K562 (cell line): ENCODE results near the gene GMPR. TPM values are rescaled to one million over a fixed set of nuclear protein-coding genes. Genes with fewer than 3 reads are reported as not detected.

Source experiments
- CHD7 ChIP-seq: fragments of 200-600 bp; sonication (generic); IDR thresholded peaks from one replicate; pipeline ENCODE4 v1.6.1; 2012; ENCODE audit warnings: mild to moderate bottlenecking, low read depth, low read length, inconsistent platforms
- MEIS2 ChIP-seq: fragments of 450-650 bp; IDR thresholded peaks from 2 replicates; pipeline ENCODE4 v1.6.1; 2014; ENCODE audit warnings: mild to moderate bottlenecking; ENCODE audit not compliant: partially characterized antibody
- OTX1 ChIP-seq: fragments of 450-650 bp; formaldehyde crosslinking; IDR thresholded peaks from 2 replicates; pipeline ENCODE4 v1.4.0; 2022; ENCODE audit warnings: mild to moderate bottlenecking
- RNF219 ChIP-seq: fragments of 250-450 bp; sonication (Bioruptor Pico); IDR thresholded peaks from 2 replicates; pipeline ENCODE4 v1.5.0; 2022; ENCODE audit warnings: mild to moderate bottlenecking
- ZNF133 ChIP-seq: fragments of 250-450 bp; sonication (Bioruptor Pico); IDR thresholded peaks from 2 replicates; pipeline ENCODE4 v1.4.0; 2020; ENCODE audit warnings: mild to moderate bottlenecking
- ZNF584 ChIP-seq: fragments of 200-800 bp; sonication (Bioruptor generic); IDR thresholded peaks from 2 replicates; pipeline ENCODE4 v1.6.1; 2016; ENCODE audit warnings: low read depth, mild to moderate bottlenecking, missing genetic modification characterization, missing compliant biosample characterization
- ZSCAN32 ChIP-seq: fragments of 450-650 bp; formaldehyde crosslinking; IDR thresholded peaks from 2 replicates; pipeline ENCODE4 v1.4.0; 2020; ENCODE audit warnings: mild to moderate bottlenecking, moderate library complexity
- polyA plus RNA-seq, 8 experiments: library from polyadenylated mRNA; depleted of rRNA in 4 of 8; stranded (reverse) in 5 of 8; unstranded in 3 of 8; fragments of >200 nt; fragmentation: Nextera tagmentation in 2 of 8; fragmentation: Illumina TruSeq in 1 of 8; extraction: Ambion mirVana in 2 of 8; extraction: Trizol in 1 of 8; gene quantifications; 2 replicates each; pipeline versions ENCODE4 v1.2.1 to v1.2.3, GENCODE V29; 2011 to 2014; ENCODE audit warnings: inconsistent platforms in 1 of 8, missing spikeins in 1 of 8
- total RNA-seq, 7 experiments: library from RNA; depleted of rRNA in 6 of 7; stranded (reverse); fragments of >200 nt in 6 of 7; fragmentation: Illumina TruSeq in 2 of 7; extraction: Trizol in 2 of 7; gene quantifications; 2 replicates each; pipeline versions ENCODE4 v1.2.1 to v1.2.3, GENCODE V29; 2011 to 2021; ENCODE audit warnings: low replicate concordance in 1 of 7
- TF ChIP-seq, protein P1 (sequence below): fragments of 250-450 bp; sonication (Bioruptor Pico); IDR thresholded peaks from 2 replicates; pipeline ENCODE4 v1.8.0; 2022; ENCODE audit warnings: moderate library complexity, mild to moderate bottlenecking, inconsistent platforms
- TF ChIP-seq, protein P2 (sequence below): fragments of 250-450 bp; sonication (Bioruptor Pico); IDR thresholded peaks from 2 replicates; pipeline ENCODE4 v1.5.0; 2021

GMPR gene
- total and polyA plus RNA-seq, 9 of the 15 experiments (the other 6 are each of a cell fraction or from before 2014, with no cell fraction given) = 34.6 to 83.7 (median 49.8) TPM

- TF ChIP-seq, protein P1, sequence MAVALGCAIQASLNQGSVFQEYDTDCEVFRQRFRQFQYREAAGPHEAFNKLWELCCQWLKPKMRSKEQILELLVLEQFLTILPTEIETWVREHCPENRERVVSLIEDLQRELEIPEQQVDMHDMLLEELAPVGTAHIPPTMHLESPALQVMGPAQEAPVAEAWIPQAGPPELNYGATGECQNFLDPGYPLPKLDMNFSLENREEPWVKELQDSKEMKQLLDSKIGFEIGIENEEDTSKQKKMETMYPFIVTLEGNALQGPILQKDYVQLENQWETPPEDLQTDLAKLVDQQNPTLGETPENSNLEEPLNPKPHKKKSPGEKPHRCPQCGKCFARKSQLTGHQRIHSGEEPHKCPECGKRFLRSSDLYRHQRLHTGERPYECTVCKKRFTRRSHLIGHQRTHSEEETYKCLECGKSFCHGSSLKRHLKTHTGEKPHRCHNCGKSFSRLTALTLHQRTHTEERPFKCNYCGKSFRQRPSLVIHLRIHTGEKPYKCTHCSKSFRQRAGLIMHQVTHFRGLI (CRISPR knock-in tag) = no peak
- TF ChIP-seq ZNF133 (CRISPR knock-in tag) (no peak), OTX1 (no peak), ZSCAN32 (CRISPR knock-in tag) (no peak), RNF219 (no peak), CHD7 (no peak), ZNF584 (CRISPR knock-in tag) (no peak), MEIS2 (peak; percentile 44)
- TF ChIP-seq, protein P2, sequence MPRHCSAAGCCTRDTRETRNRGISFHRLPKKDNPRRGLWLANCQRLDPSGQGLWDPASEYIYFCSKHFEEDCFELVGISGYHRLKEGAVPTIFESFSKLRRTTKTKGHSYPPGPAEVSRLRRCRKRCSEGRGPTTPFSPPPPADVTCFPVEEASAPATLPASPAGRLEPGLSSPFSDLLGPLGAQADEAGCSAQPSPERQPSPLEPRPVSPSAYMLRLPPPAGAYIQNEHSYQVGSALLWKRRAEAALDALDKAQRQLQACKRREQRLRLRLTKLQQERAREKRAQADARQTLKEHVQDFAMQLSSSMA (CRISPR knock-in tag) = no peak
These were observed at the start of gene GMPR (continued) for GRCh38 chr6:16238057-16238962.
